Astrocyte (in vitro differentiated cells and primary cell): Measurements from ENCODE around the gene NECTIN1.

Source experiments
- CTCF ChIP-seq: IDR thresholded peaks from 2 replicates; pipeline ENCODE4 v1.5.1; 2011; ENCODE audit warnings: low read depth, mild to moderate bottlenecking, inconsistent platforms, low read length, moderate library complexity; ENCODE audit not compliant: insufficient read depth
- EZH2 ChIP-seq: IDR thresholded peaks from 2 replicates; pipeline ENCODE4 v1.6.1; 2012; ENCODE audit warnings: mild to moderate bottlenecking, low read length, inconsistent platforms; ENCODE audit not compliant: insufficient read depth

GRCh38 chr11:119744577-119744976 lies 15.6 kb upstream of the NECTIN1 start:
- TF ChIP-seq CTCF, result no peak
- TF ChIP-seq EZH2, result no peak
